ENCODE results near the gene RANBP2. TPM values are rescaled to one million over a fixed set of nuclear protein-coding genes. Genes with fewer than 3 reads are reported as not detected.

RANBP2 gene
- total RNA-seq, 1 experiment from 2014 or later: 64.2 TPM

DNA sequence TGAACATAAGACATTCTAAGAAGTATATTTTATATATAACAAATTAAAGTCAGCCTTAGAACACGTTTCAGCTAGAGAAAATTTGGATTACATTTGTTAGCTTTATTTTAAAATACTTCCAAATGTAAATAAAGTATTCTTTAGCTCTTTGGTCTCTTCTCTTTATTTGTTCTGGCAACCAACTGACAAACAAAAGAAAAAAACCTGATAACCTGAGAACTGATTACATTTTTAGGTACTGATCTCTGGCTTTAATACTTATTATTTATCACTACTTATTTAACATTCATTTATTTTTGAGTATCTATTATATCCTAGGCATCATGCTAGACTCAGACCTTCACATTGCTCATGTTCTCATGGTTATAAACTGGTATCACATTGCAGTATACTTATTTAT lies 85.8 kb downstream of the RANBP2 start:
- H3K27ac ChIP-seq: no peak overlapping the region
- no peaks in the 10 kb centered on the region for H3K4me1 ChIP-seq (replicated peaks)
- H3K9me3 ChIP-seq (replicated peaks): 0 out of 2 replicates have a peak, but pooled peaks cover 3% of the 10 kb centered on the region
- no peak overlapping the region for H3K4me3 ChIP-seq
- no peak for DNase-seq (ENCODE audit: low read depth in 1 of 2, low spot score in 2 of 2)
- H3K27me3 ChIP-seq (replicated peaks): no peaks in the 10 kb centered on the region
- H3K36me3 ChIP-seq: peaks cover 32% of the 10 kb centered on the region

- Histone ChIP-seq H3K36me3 (peaks cover 32% of the 10 kb centered on the region), H3K27me3 (replicated peaks) (no peaks in the 10 kb centered on the region), H3K4me3 (no peak overlapping the region), H3K4me1 (replicated peaks) (no peaks in the 10 kb centered on the region), H3K27ac (no peak overlapping the region), H3K9me3 (replicated peaks) (0 out of 2 replicates have a peak, but pooled peaks cover 3% of the 10 kb centered on the region)
- no peak for DNase-seq (ENCODE audit: low read depth in 1 of 2, low spot score in 2 of 2)
These were observed 86.5 kb downstream of the RANBP2 start for GRCh38 chr2:108805782-108806181.

DNA sequence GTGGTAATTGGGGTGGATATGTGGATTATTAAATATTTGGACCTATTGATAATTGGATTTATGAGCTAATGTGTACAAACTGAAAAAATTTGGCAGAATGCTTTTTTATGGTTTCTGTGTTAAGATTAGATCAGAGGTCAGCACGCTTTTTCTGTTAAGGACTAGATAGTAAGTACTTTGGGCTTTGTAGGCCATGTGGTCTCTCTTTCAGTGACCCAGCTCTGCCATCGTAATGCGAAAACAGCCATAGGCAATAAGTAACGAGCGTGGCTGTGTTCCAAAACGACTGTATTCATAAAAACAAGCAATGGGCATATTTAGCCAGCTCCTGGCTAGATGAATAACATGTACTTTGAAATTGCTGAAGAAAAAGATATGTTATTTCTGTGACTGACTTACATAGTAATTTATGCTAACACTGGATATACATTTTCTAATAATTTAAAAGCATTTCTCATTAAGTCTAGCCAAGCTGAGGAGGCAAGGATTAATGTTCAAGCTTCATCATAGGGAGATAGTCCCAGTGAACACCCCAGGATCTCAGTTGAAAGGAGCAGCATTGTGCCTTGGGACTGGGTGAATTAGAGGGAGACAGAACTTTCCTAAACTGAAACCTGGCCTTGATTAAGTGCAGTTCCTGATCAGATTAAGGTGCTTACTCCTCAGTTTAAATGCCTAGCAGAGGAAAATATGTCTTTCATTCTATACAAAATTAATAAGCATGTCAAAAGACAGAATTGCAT lies 87.3 kb downstream of the RANBP2 start:
- no peak overlapping the region for H3K4me3 ChIP-seq
- H3K9me3 ChIP-seq (replicated peaks): 0 out of 2 replicates have a peak, but pooled peaks cover 3% of the 10 kb centered on the region
- no peaks in the 10 kb centered on the region for H3K27me3 ChIP-seq (replicated peaks)
- no peak for DNase-seq (ENCODE audit: low read depth in 1 of 2, low spot score in 2 of 2)
- H3K36me3 ChIP-seq: peaks cover 32% of the 10 kb centered on the region
- H3K4me1 ChIP-seq (replicated peaks): no peaks in the 10 kb centered on the region
- H3K27ac ChIP-seq: no peak overlapping the region

GRCh38 chr2:108809936-108810335 lies 90.7 kb downstream of the RANBP2 start:
- peaks cover 35% of the 10 kb centered on the region for H3K36me3 ChIP-seq
- H3K27me3 ChIP-seq (replicated peaks): no peaks in the 10 kb centered on the region
- H3K27ac ChIP-seq: no peak overlapping the region
- H3K4me3 ChIP-seq: no peak overlapping the region
- no peak for DNase-seq (ENCODE audit: low read depth in 1 of 2, low spot score in 2 of 2)
- no peaks in the 10 kb centered on the region for H3K4me1 ChIP-seq (replicated peaks)
- 0 out of 2 replicates have a peak, but pooled peaks cover 3% of the 10 kb centered on the region for H3K9me3 ChIP-seq (replicated peaks)

DNA sequence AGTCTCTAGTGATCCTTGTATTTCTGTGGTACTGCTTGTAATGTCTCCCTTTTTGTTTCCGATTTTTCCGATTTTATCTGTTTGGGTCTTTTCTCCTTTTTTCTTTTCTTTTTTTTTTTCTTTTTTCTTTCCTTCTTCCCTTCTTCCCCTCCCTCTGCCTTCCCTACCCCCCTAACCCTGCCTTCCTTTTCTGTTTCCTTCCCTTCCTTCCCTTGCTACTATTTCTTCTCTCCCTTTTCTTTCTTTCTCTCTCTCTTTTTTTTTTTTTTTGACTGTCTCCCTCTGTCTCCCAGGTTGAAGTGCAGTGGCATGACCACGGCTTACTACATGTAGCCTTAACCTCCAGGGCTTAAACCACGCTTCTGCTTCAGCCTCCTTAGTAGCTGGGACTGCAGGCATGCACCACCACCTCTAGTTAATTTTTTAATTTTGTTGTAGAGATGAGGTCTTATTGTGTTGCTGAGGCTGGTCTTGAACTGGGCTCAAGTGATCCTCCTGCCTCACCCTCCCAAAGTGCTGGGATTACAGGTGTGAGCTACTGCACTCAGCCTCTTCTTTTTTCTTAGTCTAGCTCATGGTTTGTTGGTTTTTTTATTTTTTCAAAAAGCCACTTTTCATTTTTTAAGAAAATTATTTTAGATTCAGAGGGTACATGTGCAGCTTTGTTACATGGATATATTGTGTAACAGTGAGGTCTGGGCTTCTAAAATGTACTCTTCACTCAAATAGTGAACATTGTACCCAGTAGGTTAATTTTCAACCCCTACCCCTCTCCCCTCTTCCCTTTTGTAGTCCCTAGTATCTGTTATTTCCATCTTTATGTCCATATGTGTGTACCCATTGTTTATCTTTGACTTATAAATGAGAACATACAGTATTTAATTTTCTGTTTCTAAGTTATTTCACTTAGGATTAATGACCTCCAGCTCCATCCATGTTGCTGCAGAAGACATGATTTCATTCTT lies 92.0 kb downstream of the RANBP2 start:
- H3K36me3 ChIP-seq: peaks cover 29% of the 10 kb centered on the region
- no peaks in the 10 kb centered on the region for H3K4me1 ChIP-seq (replicated peaks)
- no peak overlapping the region for H3K27ac ChIP-seq
- no peaks in the 10 kb centered on the region for H3K27me3 ChIP-seq (replicated peaks)
- 0 out of 2 replicates have a peak, but pooled peaks cover 3% of the 10 kb centered on the region for H3K9me3 ChIP-seq (replicated peaks)
- DNase-seq (ENCODE audit: low read depth in 1 of 2, low spot score in 2 of 2): no peak
- H3K4me3 ChIP-seq: no peak overlapping the region

GRCh38 chr2:108813732-108814131 lies 94.5 kb downstream of the RANBP2 start:
- Histone ChIP-seq H3K4me1 (replicated peaks) (no peaks in the 10 kb centered on the region), H3K27me3 (replicated peaks) (no peaks in the 10 kb centered on the region), H3K9me3 (replicated peaks) (0 out of 2 replicates have a peak, but pooled peaks cover 3% of the 10 kb centered on the region), H3K27ac (no peak overlapping the region), H3K4me3 (no peak overlapping the region), H3K36me3 (peaks cover 35% of the 10 kb centered on the region)
- no peak for DNase-seq (ENCODE audit: low read depth in 1 of 2, low spot score in 2 of 2)

- no peak overlapping the region for H3K4me3 ChIP-seq
- peaks cover 12% of the 10 kb centered on the region for H3K9me3 ChIP-seq (replicated peaks)
- H3K36me3 ChIP-seq: peaks cover 42% of the 10 kb centered on the region
- H3K27ac ChIP-seq: no peak overlapping the region
- H3K4me1 ChIP-seq (replicated peaks): no peaks in the 10 kb centered on the region
- no peaks in the 10 kb centered on the region for H3K27me3 ChIP-seq (replicated peaks)
- DNase-seq (ENCODE audit: low read depth in 1 of 2, low spot score in 2 of 2): no peak
These were observed 101.2 kb downstream of the RANBP2 start for GRCh38 chr2:108820482-108820881.

GRCh38 chr2:108823286-108823685 lies 104.0 kb downstream of the RANBP2 start:
- Histone ChIP-seq H3K27me3 (replicated peaks) (no peaks in the 10 kb centered on the region), H3K4me1 (replicated peaks) (no peaks in the 10 kb centered on the region), H3K9me3 (replicated peaks) (peaks cover 12% of the 10 kb centered on the region), H3K27ac (no peak overlapping the region), H3K36me3 (peaks cover 24% of the 10 kb centered on the region), H3K4me3 (no peak overlapping the region)
- no peak for DNase-seq (ENCODE audit: low read depth in 1 of 2, low spot score in 2 of 2)

- Histone ChIP-seq H3K36me3 (peaks cover 14% of the 10 kb centered on the region), H3K4me3 (no peak overlapping the region), H3K9me3 (replicated peaks) (peaks cover 8% of the 10 kb centered on the region), H3K27me3 (replicated peaks) (no peaks in the 10 kb centered on the region), H3K27ac (no peak overlapping the region), H3K4me1 (replicated peaks) (no peaks in the 10 kb centered on the region)
- no peak for DNase-seq (ENCODE audit: low read depth in 1 of 2, low spot score in 2 of 2)
These were observed 105.2 kb downstream of the RANBP2 start for GRCh38 chr2:108824316-108825070.

GRCh38 chr2:108825254-108825653 lies 106.0 kb downstream of the RANBP2 start:
- no peaks in the 10 kb centered on the region for H3K27me3 ChIP-seq (replicated peaks)
- no peak for DNase-seq (ENCODE audit: low read depth in 1 of 2, low spot score in 2 of 2)
- peaks cover under 1% of the 10 kb centered on the region for H3K9me3 ChIP-seq (replicated peaks)
- no peak overlapping the region for H3K4me3 ChIP-seq
- H3K4me1 ChIP-seq (replicated peaks): no peaks in the 10 kb centered on the region
- peaks cover 7% of the 10 kb centered on the region for H3K36me3 ChIP-seq
- no peak overlapping the region for H3K27ac ChIP-seq

- Histone ChIP-seq H3K36me3 (peaks cover 5% of the 10 kb centered on the region; the same call in 1 of the 2 replicates), H3K9me3 (replicated peaks) (no peaks in the 10 kb centered on the region), H3K27me3 (replicated peaks) (no peaks in the 10 kb centered on the region), H3K4me1 (replicated peaks) (no peaks in the 10 kb centered on the region), H3K27ac (no peak overlapping the region), H3K4me3 (no peak overlapping the region)
- no peak for DNase-seq (ENCODE audit: low read depth in 1 of 2, low spot score in 2 of 2)
These were observed 106.5 kb downstream of the RANBP2 start for GRCh38 chr2:108825736-108826135.

DNA sequence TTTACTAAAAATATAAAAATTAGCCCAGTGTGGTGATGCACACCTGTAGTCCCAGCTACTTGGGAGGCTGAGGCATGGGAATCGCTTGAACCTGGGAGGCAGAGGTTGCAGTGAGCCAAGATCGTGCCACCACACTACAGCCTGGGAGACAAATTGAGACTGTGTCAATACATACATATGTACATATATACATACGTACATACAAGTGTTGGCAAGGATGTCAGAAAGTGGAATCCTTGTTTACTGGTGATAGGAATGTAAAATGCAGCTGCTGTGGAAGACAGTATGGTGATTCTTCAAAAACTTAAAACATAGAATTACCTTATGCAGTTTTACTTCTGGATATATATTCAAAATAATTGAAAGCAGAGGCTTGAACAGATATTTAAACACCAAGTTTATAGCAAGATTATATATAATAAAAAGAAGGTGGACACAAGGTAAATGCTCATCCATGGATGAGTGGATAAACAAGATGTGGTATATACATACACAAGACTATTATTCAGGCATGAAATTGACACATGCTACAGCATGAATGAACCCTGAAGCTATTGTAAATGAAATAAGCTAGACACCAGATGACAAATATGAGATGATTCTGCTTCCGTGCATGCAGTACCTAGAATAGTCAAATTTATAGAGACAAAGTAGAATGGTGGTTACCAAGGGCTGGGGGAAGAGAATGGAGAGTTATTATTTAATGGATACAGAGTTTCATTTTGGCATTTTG lies 110.5 kb downstream of the RANBP2 start:
- no peaks in the 10 kb centered on the region; the same call in 1 of the 2 replicates for H3K36me3 ChIP-seq
- no peak overlapping the region for H3K27ac ChIP-seq
- DNase-seq (ENCODE audit: low read depth in 1 of 2, low spot score in 2 of 2): no peak
- peaks cover 5% of the 10 kb centered on the region; the same call in 1 of the 2 replicates for H3K4me1 ChIP-seq (replicated peaks)
- no peaks in the 10 kb centered on the region; the same call in 1 of the 2 replicates for H3K27me3 ChIP-seq (replicated peaks)
- H3K9me3 ChIP-seq (replicated peaks): no peaks in the 10 kb centered on the region
- H3K4me3 ChIP-seq: no peak overlapping the region

Data from SJSA1 (cell line).